Esophagus muscularis mucosa (tissue), 3 donors: Measurements from ENCODE around the gene FCHO1.

Source experiments
- CTCF ChIP-seq, 3 experiments: fragments of 200-600 bp in 2 of 3; fragments of 450-650 bp in 1 of 3; sonication (generic) in 2 of 3; IDR thresholded peaks; one replicate each; pipeline ENCODE4 v1.5.1; 2017 to 2019; ENCODE audit warnings: antibody characterized with exemption in 3 of 3, mild to moderate bottlenecking in 2 of 3, moderate library complexity in 1 of 3
- POLR2A ChIP-seq: fragments of 450-650 bp; IDR thresholded peaks from one replicate; pipeline ENCODE4 v1.6.1; 2017; ENCODE audit warnings: antibody characterized with exemption, moderate library complexity, mild to moderate bottlenecking, low read depth
- POLR2AphosphoS5 ChIP-seq, 2 donors: sonication (generic); formaldehyde crosslinking; IDR thresholded peaks; one replicate each; pipeline ENCODE4 v1.6.1; 2017; ENCODE audit warnings: antibody characterized with exemption in 2 of 2

DNA sequence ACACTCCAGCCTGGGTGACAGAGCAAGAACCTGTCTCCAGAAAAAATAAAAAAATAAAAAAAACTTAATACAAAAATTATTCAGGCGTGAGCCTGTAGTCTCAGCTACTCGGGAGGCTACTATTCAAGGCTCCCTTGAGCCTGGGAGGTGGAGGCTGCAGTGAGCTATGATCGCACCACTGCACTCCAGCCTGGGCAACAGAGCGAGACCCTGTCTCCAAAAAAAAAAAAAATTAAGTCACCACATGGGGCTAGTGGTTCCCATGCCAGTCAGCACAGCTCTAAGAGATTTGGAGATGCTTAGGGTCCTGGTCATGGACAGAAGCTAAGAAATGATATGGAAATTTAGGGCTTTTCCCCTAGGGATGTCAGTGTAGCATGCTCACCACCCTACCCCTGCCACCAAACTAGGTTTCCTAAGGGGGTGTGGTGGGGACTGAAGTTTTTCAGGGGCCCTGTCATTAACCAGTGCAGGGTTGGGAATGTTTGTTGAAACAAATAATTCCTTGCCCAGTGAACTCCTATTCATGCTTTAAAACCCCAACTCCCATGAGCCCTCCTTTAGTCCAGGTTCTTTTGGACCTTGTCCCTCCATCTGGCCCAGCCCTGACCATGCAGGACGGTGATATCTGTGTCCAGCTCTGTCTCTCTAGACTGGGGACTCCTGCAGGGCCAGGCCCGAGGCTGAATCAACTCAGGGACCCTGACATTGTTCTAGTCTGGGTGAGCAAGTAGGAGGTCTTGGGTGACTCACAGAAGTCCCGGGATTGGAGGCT is 1.8 kb downstream of the FCHO1 start:
- no peak for TF ChIP-seq POLR2AphosphoS5 (IDR thresholded peaks at IDR 0.05)
- no peak for TF ChIP-seq CTCF (IDR thresholded peaks at IDR 0.05)
- TF ChIP-seq POLR2A: no peak
